Activated CD8-positive, alpha-beta T cell treated with anti-CD3 and anti-CD28 coated beads, Interleukin-2, amount 10 ng/mL, durations not matched to agents 7 days and 5 days (primary cell): ENCODE data around the gene THYN1. TPM values are rescaled to one million over a fixed set of nuclear protein-coding genes. Genes with fewer than 3 reads are reported as not detected.

Experiments
- ATAC-seq: fragments of 150-1000 bp; cut with Tn5 transposase; one replicate; pipeline ENCODE4 v1.10.0; 2021; ENCODE audit warnings: moderate library complexity
- CTCF ChIA-PET: fragments of 350-600 bp; sonication (Branson Sonifier 250); formaldehyde crosslinking; loops from one replicate; lab custom pipeline; 2021; ENCODE audit warnings: antibody characterized with exemption; lab: Charles Lee
- POLR2A ChIA-PET: fragments of 350-600 bp; sonication (Branson Sonifier 250); formaldehyde crosslinking; loops from one replicate; lab custom pipeline; 2021; ENCODE audit warnings: antibody characterized with exemption; lab: Charles Lee
- DNase-seq: peaks from one replicate; pipeline ENCODE4 v3.0.0-alpha.2; 2020
- H3K27ac Mint-ChIP-seq: one replicate; pipeline ENCODE4 v1.8.0; 2021; ENCODE audit warnings: mild to moderate bottlenecking, mixed read lengths
- H3K27me3 Mint-ChIP-seq: one replicate; pipeline ENCODE4 v1.8.0; 2021; ENCODE audit warnings: low read depth, mixed read lengths
- H3K36me3 Mint-ChIP-seq: one replicate; pipeline ENCODE4 v1.8.0; 2021; ENCODE audit warnings: low read depth, mixed read lengths
- H3K4me1 Mint-ChIP-seq: one replicate; pipeline ENCODE4 v1.8.0; 2021; ENCODE audit warnings: low read depth, mixed read lengths
- H3K4me3 Mint-ChIP-seq: one replicate; pipeline ENCODE4 v1.8.0; 2021; ENCODE audit warnings: mild to moderate bottlenecking, mixed read lengths
- H3K9me3 Mint-ChIP-seq: one replicate; pipeline ENCODE4 v1.8.0; 2022; ENCODE audit warnings: mixed read lengths; ENCODE audit not compliant: insufficient read depth
- total RNA-seq, 2 experiments: library from RNA; stranded (reverse); gene quantifications; one replicate each; pipeline ENCODE4 v1.2.3, GENCODE V29; 2021

THYN1 gene
- total RNA-seq, 2 experiments from 2014 or later = 53.7 to 56.1 TPM

DNA sequence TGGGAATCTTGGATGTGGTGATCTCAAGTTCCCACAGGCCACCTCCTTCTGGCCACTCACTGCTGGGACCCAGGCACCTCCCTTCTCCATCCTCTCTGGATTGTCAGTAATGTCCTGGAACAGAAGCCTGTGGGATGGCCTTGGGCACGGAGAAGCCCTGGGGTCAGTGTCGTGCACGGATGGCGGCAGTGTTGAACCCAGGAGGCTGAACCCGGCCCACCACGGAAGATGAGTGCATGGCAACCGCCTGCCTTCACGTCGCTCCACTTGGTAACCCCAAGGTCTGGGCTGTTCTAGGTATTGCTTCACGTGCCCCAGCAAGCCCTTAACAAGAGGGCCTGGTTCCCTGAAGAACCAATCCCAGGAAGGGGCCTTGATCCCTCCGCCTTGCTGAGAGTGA is 7.1 kb downstream of the THYN1 start:
- ChIA-PET CTCF (no interaction called here), POLR2A (no interaction called here)
- ATAC-seq (no peak), DNase-seq (no peak)
- Mint-ChIP-seq H3K4me1 (peaks cover 8% of the 10 kb centered on the region), H3K36me3 (peaks cover 59% of the 10 kb centered on the region), H3K9me3 (no peaks in the 10 kb centered on the region), H3K27ac (no peak overlapping the region), H3K4me3 (no peak overlapping the region), H3K27me3 (no peaks in the 10 kb centered on the region)

DNA sequence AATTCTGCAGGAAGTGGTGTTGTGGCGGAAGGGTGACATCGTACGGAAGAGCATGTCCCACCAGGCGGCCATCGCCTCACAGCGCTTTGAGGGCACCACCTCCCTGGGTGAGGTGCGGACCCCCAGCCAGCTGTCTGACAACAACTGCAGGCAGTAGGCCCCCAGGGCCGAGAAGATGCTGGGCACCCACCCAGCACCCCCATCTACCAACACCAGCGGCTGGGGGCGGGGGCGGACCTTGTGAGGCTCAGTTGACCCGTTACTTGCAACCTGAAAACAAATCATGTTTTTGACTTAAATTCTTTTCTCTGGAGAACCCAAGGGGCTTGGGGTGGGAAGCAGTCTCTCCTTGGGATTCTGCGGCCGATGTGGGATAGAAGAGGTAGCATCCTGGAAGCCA is 7.7 kb downstream of the THYN1 start:
- H3K27me3 Mint-ChIP-seq = no peaks in the 10 kb centered on the region
- no peak overlapping the region for H3K27ac Mint-ChIP-seq
- peaks cover 8% of the 10 kb centered on the region for H3K4me1 Mint-ChIP-seq
- H3K9me3 Mint-ChIP-seq = no peaks in the 10 kb centered on the region
- no peak overlapping the region for H3K4me3 Mint-ChIP-seq
- DNase-seq (no peak), ATAC-seq (no peak)
- H3K36me3 Mint-ChIP-seq = peaks cover 57% of the 10 kb centered on the region
- ChIA-PET POLR2A (interaction anchor here (1.5 kb wide), 1 partner anchor 21 kb away, joined by 11 read pairs; the partner anchor contains the start of genes NCAPD3 and VPS26B), CTCF (interaction anchor here (1.6 to 3.9 kb wide), 4 partner anchors 8 to 38 kb away, joined by 5 to 25 read pairs (median 10); partner anchors contain the start of genes ACAD8, GLB1L3, THYN1 and VPS26B)

DNA sequence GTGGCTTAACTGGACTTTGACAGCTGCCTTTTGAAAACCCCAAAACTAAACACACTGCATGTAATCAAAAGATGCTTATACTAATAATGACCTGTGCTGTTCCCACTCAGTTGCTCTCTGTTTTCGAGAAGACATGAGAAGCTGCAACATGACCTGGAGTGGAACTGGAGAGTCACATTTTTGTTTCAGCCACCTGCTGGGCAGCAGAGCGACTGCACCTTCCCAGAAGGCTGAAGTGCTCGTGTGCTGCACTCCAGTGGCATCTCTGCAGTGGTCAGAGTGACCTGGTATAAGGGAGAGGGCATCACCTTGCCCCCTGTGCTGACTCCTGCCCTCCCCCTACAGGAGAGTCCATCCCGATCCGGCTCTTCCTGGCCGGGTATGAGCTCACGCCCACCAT is 8.6 kb downstream of the THYN1 start:
- ChIA-PET CTCF (interaction anchor here (1.3 to 3.9 kb wide), 10 partner anchors 9 to 194 kb away, joined by 3 to 25 read pairs (median 8); partner anchors contain the start of genes ACAD8, GLB1L3, NCAPD3 and THYN1), POLR2A (interaction anchor here (0.8 to 1.5 kb wide), 3 partner anchors 8 to 32 kb away, joined by 3 to 11 read pairs (median 4); partner anchors contain the start of genes ACAD8, NCAPD3, THYN1 and VPS26B)
- Mint-ChIP-seq H3K27ac (no peak overlapping the region), H3K9me3 (no peaks in the 10 kb centered on the region), H3K36me3 (peaks cover 56% of the 10 kb centered on the region), H3K27me3 (no peaks in the 10 kb centered on the region), H3K4me3 (no peak overlapping the region), H3K4me1 (peaks cover 8% of the 10 kb centered on the region)
- ATAC-seq (peak; percentile 77), DNase-seq (no peak)

DNA sequence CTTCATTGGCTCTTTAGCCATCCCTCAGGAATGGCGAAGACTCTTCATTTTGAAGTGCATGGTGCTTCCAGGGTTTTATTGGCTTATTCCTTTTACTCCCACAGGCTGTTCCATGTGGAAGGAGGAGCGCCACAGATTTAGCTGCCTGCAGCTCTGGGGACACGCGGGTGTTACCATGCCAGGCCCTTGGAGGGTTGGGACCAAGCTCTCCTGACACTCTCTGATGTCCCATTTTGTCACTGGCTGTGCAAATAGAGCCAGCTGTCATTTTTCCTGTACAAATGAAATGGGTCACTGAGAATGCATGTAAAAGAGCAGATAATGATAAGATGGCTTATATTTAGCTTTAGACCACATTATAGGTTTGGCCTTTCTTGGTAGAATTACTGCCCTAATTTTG is 9.2 kb downstream of the THYN1 start:
- Mint-ChIP-seq H3K4me1 (peaks cover 3% of the 10 kb centered on the region), H3K27ac (peak overlapping the region; percentile 37), H3K27me3 (no peaks in the 10 kb centered on the region), H3K9me3 (no peaks in the 10 kb centered on the region), H3K4me3 (no peak overlapping the region), H3K36me3 (peaks cover 54% of the 10 kb centered on the region)
- POLR2A ChIA-PET = interaction anchor here (0.8 to 1.5 kb wide), 4 partner anchors 9 to 33 kb away, joined by 3 to 11 read pairs (median 4); partner anchors contain the start of genes ACAD8, NCAPD3, THYN1 and VPS26B
- no peak for ATAC-seq
- CTCF ChIA-PET = interaction anchor here (0.8 to 3.9 kb wide), 11 partner anchors 10 to 194 kb away, joined by 3 to 25 read pairs (median 7); partner anchors contain the start of genes ACAD8, GLB1L3, NCAPD3 and THYN1
- no peak for DNase-seq

DNA sequence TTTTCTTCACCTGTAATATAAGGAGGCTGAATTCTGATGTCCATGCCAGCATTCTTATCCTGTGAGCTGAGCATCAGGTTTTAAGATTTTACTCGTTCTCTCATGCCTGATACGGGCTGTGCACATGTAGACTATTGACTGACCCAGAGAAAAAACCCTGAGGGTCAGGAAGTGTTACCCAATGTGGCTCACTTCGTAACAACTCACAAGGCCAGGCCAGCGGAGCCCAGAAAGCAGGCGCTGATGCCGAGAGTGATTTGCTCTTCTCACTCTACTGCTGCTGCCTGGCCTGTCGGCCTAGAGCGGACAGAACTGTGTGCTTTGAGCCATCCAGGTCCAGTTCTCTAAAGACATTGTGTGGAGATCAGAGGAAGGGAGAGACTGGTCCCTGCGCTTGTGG is 10.8 kb downstream of the THYN1 start:
- Mint-ChIP-seq H3K4me3 (no peak overlapping the region), H3K27me3 (no peaks in the 10 kb centered on the region), H3K4me1 (no peaks in the 10 kb centered on the region), H3K27ac (no peak overlapping the region), H3K9me3 (no peaks in the 10 kb centered on the region), H3K36me3 (peaks cover 49% of the 10 kb centered on the region)
- no peak for ATAC-seq
- CTCF ChIA-PET = interaction anchor here (3.9 kb wide), 1 partner anchor 17 kb away, joined by 25 read pairs; the partner anchor contains the start of gene VPS26B
- DNase-seq = no peak
- POLR2A ChIA-PET = no interaction called here

DNA sequence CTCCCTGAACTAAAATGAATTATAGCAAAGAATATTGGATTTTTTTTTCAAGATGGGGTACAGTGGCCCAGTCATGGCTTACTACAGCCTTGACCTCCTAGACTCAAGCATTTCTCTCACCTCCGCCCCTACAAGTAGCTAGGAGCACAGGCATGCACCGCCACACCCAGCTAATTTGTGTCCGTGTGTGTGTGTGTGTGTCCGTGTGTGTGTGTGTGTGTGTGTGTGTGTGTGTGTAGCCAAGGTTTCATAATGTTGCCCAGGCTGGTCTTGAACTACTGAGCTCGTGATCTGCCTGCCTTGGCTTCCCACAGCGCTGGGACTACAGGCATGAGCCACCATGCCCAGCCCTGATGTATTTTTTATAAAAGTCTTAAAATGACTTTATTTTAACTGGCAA is 12.6 kb downstream of the THYN1 start:
- no peak overlapping the region for H3K27ac Mint-ChIP-seq
- ChIA-PET POLR2A (interaction anchor here (1.1 kb wide), 1 partner anchor 16 kb away, joined by 3 read pairs; the partner anchor contains the start of gene VPS26B), CTCF (interaction anchor here (1.0 to 1.6 kb wide), 3 partner anchors 11 to 13 kb away, joined by 3 to 4 read pairs (median 3); partner anchors contain the start of genes ACAD8 and THYN1)
- H3K27me3 Mint-ChIP-seq = no peaks in the 10 kb centered on the region
- H3K4me1 Mint-ChIP-seq = no peaks in the 10 kb centered on the region
- H3K36me3 Mint-ChIP-seq = peaks cover 51% of the 10 kb centered on the region
- no peaks in the 10 kb centered on the region for H3K9me3 Mint-ChIP-seq
- no peak overlapping the region for H3K4me3 Mint-ChIP-seq
- ATAC-seq (no peak), DNase-seq (no peak)

DNA sequence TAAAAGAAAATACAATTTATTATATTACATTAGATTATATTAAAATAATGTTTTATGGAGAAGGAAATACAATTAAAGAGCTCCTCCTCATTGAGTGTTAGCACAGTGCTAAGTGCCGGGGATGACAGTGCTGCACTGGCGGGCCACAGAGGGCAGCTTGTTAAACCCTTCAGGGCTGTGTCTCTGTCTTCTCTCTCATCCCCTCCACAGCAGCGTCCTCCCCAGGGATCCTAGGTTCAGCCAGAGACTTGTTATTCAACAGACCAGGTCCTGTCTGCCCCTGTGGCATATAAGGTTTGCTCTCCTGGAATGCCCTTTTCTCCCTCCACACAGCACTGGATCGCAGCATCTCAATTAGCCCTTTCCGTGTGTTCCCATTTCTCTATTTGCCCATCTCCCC is 14.2 kb downstream of the THYN1 start:
- CTCF ChIA-PET = interaction anchor here (1.1 to 2.0 kb wide), 3 partner anchors 12 to 23 kb away, joined by 3 to 6 read pairs (median 4); partner anchors contain the start of genes ACAD8 and THYN1
- no peaks in the 10 kb centered on the region for H3K27me3 Mint-ChIP-seq
- no peaks in the 10 kb centered on the region for H3K9me3 Mint-ChIP-seq
- no peaks in the 10 kb centered on the region for H3K4me1 Mint-ChIP-seq
- H3K4me3 Mint-ChIP-seq = no peak overlapping the region
- H3K36me3 Mint-ChIP-seq = peaks cover 47% of the 10 kb centered on the region
- ATAC-seq (no peak), DNase-seq (no peak)
- no peak overlapping the region for H3K27ac Mint-ChIP-seq
- POLR2A ChIA-PET = interaction anchor here (2.2 kb wide), 1 partner anchor 13 kb away, joined by 6 read pairs; no protein-coding TSS in a partner anchor

DNA sequence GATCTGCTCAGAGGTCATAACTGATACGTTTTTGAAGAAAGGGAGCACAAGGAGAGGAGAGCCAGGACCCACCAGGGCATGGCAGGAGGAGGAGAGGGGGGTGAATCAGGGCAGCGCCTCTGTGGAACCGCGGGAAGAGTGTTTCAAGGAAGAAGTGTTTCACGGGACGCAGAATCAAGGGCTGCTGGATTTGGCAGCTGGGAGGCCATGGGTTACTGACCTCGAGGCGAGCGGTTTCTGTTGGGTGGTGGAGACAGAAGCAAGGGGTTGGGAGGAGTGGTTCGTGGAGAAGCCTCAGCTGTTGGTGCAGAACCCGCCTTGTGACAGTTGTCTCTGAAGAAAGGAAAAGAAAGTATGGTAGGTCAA is 15.6 kb downstream of the THYN1 start:
- Mint-ChIP-seq H3K27ac (peak overlapping the region; percentile 2), H3K4me3 (no peak overlapping the region), H3K27me3 (no peaks in the 10 kb centered on the region), H3K36me3 (peaks cover 37% of the 10 kb centered on the region), H3K9me3 (no peaks in the 10 kb centered on the region), H3K4me1 (peaks cover 7% of the 10 kb centered on the region)
- no peak for ATAC-seq
- no peak for DNase-seq
- ChIA-PET POLR2A (no interaction called here), CTCF (interaction anchor here (1.0 to 1.1 kb wide), 2 partner anchors 11 to 27 kb away, joined by 3 to 5 read pairs; no protein-coding TSS in a partner anchor)

DNA sequence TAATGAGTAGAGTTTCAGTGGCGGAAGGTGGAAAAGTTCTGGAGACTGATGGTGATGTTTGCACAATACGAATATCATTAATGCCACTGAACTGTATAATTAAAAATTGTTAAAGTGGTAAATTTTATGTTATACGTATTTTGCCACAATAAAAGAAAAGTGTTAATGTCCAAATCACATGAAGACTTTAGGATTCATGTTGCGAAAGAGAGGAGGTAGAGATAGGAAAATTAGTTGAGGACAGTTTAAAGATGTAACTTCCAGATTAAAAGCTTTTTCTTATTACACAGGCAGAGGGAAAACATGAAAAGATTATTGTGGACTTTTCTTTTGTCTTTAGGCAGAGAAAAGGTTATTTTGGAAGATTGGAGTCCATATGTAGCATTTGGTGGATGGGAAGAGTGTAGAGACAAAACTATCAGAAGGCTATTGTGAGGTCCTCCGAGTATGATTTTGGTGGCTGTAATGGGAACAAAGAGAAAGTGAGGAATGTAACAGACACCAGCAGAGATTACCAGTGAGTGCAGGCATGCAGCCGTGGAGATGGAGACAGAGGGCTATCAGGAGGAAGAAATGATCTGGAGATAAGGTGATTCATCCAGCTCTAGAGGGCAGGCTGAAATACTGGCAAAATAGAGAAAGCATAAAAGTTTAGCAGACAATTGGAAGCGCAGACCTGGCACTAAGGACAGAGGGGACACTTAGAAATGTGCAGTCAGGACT is 16.2 kb downstream of the THYN1 start:
- no peak for DNase-seq
- ATAC-seq = no peak
- no peak overlapping the region for H3K4me3 Mint-ChIP-seq
- no peaks in the 10 kb centered on the region for H3K27me3 Mint-ChIP-seq
- peaks cover 37% of the 10 kb centered on the region for H3K36me3 Mint-ChIP-seq
- ChIA-PET CTCF (interaction anchor here (1.0 to 1.1 kb wide), 2 partner anchors 10 to 27 kb away, joined by 3 to 5 read pairs; no protein-coding TSS in a partner anchor), POLR2A (no interaction called here)
- H3K27ac Mint-ChIP-seq = no peak overlapping the region
- no peaks in the 10 kb centered on the region for H3K9me3 Mint-ChIP-seq
- peaks cover 12% of the 10 kb centered on the region for H3K4me1 Mint-ChIP-seq

DNA sequence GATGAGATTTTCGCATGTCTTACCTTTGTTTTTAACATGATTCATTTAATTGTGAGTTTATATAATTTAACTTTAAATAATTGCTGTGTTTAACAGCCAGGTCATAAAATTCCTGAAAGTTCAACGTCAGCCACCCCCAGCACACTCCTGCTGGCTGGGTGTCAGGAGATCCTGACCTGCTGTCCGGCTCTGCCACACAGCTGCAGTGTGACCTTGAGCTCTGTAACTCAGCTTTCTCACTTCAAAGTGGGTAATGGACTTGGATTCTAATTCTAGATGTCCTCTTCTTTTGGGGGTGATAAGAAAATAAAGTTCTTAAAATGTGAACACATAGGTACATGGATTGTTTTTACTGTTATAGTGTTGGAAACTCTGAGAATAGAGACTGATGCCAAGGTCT is 17.8 kb downstream of the THYN1 start:
- no peak for ATAC-seq
- peaks cover 27% of the 10 kb centered on the region for H3K4me1 Mint-ChIP-seq
- H3K36me3 Mint-ChIP-seq = peaks cover 37% of the 10 kb centered on the region
- ChIA-PET CTCF (interaction anchor here (0.6 to 2.4 kb wide), 2 partner anchors 8 to 22 kb away, joined by 3 to 11 read pairs; no protein-coding TSS in a partner anchor), POLR2A (interaction anchor here (4.1 kb wide), 1 partner anchor 11 kb away, joined by 14 read pairs; the partner anchor contains the start of genes NCAPD3 and VPS26B)
- H3K4me3 Mint-ChIP-seq = no peak overlapping the region
- no peak for DNase-seq
- H3K27ac Mint-ChIP-seq = no peak overlapping the region
- no peaks in the 10 kb centered on the region for H3K27me3 Mint-ChIP-seq
- no peaks in the 10 kb centered on the region for H3K9me3 Mint-ChIP-seq

DNA sequence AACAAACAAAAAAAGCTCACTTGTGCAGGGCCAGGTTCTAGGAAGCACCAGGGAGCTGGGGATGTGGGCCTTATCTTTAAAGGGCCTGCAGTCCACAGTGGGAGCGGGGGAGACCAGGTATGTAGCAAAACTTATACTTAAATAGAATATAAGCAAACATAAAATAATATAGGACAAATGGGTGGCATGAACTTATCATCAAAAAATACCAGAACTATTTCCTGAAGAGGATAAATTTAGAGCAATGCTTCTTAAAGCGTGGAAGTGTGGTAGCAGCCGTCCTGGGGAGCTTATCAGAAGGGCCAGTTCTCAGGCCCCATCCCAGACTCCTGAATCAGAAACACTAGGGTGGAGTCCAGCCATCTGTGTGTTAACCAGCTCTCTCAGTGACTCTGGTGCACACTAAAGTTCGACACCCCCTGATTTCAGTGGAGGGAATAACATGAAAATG is 19.4 kb downstream of the THYN1 start:
- Mint-ChIP-seq H3K27ac (no peak overlapping the region), H3K4me1 (peaks cover 44% of the 10 kb centered on the region), H3K36me3 (peaks cover 42% of the 10 kb centered on the region), H3K9me3 (no peaks in the 10 kb centered on the region), H3K27me3 (no peaks in the 10 kb centered on the region), H3K4me3 (no peak overlapping the region)
- no peak for ATAC-seq
- ChIA-PET POLR2A (interaction anchor here (4.1 kb wide), 1 partner anchor 10 kb away, joined by 14 read pairs; the partner anchor contains the start of genes NCAPD3 and VPS26B), CTCF (interaction anchor here (0.7 to 2.4 kb wide), 3 partner anchors 9 to 183 kb away, joined by 4 to 11 read pairs (median 5); partner anchors contain the start of gene VPS26B)
- DNase-seq = no peak
